NCI-H2196 (cell line): ENCODE measurements around the gene ALDH1A1.

Source experiments
- DNase-seq: peaks from one replicate; lab custom pipeline; 2025; ENCODE audit not compliant: unreplicated experiment; lab: John Stamatoyannopoulos, UW

ALDH1A1 gene

GRCh38 chr9:72979405-72980100, 26.7 kb upstream of the ALDH1A1 start:
- DNase-seq, result no peak

GRCh38 chr9:72978744-72979143, 25.9 kb upstream of the ALDH1A1 start:
- no peak for DNase-seq

DNA sequence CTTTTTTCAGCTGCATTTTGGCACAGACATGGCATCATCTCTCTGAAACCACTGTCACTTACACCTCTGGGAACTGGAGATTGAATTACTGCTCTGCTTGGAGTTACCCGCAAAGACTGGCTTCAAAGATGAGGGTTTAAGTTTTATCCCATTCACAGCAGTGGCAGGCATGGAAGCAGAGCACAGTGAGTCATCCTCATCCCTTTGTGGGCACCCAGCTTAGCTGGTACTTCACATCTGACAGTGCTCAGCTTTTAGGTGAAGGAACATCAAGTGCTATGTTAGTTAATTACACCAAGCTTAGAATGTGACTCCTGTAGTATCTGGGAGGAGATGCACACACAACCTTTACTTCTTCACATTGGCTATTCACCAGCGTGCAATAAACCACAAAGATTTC, 24.8 kb upstream of the ALDH1A1 start:
- no peak for DNase-seq

- no peak for DNase-seq
These were observed 21.6 kb upstream of the ALDH1A1 start for GRCh38 chr9:72974501-72974900.

DNA sequence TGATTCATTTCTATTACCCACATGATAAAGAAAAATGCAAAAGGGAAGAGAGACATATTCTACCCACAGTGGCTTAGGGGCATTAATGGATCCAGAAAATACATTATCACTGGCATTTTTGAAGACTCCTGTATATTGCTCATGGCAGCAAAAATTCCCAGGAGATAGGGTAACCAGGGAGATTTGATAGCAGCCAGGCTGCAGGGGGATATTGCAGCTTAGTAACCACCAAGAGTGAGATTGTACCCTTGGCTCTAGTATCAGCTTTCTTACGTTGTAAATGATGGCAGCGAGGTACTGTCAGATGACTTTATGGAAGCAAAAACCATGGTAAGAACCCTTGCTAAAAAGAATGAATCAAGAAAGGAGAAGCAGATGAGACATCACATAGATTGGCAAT, 19.8 kb upstream of the ALDH1A1 start:
- DNase-seq, result no peak

DNA sequence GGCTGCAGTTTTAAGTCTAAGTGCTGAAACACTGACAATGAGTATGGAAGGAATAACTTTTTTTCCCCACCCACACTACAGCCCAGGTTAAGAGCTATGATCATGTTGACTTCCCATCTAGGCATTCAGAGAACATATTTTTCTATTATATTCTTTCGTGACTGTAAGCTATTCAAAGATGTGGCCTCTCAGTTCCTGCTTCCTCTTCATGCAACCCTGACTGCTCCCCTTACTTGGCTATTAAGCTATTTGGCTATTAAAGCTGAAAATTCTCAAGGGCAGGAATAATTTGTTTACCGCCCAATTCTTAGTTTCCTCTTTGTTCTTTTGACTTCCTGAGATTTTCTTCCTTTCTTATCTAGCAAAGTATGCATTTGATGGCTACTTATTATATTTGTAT, 18.6 kb upstream of the ALDH1A1 start:
- DNase-seq, result no peak

- no peak for DNase-seq
These were observed 7.6 kb upstream of the ALDH1A1 start for GRCh38 chr9:72960446-72960845.

GRCh38 chr9:72958485-72959281, 5.8 kb upstream of the ALDH1A1 start:
- no peak for DNase-seq

GRCh38 chr9:72955571-72955970, 2.7 kb upstream of the ALDH1A1 start:
- DNase-seq, result no peak

- no peak for DNase-seq
These were observed 2.2 kb upstream of the ALDH1A1 start for GRCh38 chr9:72955126-72955455.

DNA sequence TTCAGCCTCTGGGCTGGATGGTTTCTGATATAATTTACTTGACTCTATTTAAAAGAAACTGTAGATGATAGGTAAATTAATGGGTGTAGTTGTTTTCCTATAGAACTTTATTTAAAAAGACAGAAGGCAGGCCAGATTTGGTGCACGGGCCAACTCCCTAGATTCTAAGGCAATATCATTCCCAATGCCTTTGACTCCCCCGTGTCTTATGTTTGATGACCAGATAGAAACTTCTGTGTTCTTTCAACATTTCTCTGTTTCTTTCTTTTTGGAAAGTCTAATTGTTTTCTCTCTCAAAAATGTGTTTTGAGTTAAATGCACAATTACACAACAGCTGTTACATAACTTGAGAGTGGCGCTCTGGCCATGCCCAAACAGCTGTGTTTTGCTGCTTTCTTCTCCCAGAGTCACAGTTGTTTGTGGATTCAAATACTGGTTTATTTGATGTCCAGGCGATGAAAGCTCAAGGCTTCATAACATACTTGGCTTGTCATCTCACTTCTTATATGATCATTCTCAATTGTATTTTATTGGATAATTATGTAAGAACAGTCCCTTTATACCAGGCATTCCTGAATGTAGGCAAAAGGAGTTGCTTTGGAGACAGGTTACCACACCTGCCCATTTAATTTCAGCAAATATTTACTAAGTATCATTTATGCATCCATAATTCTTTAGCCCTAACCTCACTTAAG, 1.7 kb upstream of the ALDH1A1 start:
- DNase-seq, result no peak

DNA sequence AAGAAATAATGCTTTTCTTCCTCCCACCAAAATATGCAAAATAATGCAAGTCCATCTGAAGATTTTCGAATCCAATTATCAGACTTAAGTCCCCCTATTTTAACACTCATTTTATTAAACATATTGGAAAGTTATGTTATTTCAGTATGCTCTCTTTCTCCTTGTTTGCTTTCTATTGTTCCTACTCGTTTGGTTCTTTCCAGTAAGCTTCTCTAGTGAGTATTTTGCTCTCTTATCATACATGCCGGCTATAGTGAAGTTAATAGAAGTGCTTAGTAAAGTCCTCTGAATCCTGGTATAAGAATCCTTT, 517 bp downstream of the ALDH1A1 start:
- no peak for DNase-seq

- no peak for DNase-seq
These were observed 1.1 kb downstream of the ALDH1A1 start for GRCh38 chr9:72951520-72952380.

- no peak for DNase-seq
These were observed 1.9 kb downstream of the ALDH1A1 start for GRCh38 chr9:72950875-72951442.

DNA sequence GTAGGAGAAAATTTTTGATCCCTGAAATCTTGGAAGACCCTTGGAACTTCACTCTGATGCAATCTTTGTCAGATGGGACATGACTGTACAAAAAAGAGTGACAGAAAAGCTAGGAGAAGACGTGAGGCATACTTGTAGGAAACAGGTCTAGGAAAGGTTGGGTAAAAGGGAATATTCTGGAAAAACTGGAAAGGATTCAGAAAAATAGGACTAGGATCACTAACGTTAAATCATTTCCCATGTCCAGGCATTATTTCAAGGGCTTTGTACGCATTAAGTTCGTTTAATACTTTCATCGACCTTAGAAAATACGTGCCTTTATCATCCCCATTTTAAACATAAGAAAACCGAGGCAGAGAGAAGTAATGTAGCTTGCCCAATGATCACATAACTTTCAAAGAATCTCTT, 2.9 kb downstream of the ALDH1A1 start:
- DNase-seq, result no peak

- DNase-seq, result no peak
These were observed 3.6 kb downstream of the ALDH1A1 start for GRCh38 chr9:72949244-72949582.

DNA sequence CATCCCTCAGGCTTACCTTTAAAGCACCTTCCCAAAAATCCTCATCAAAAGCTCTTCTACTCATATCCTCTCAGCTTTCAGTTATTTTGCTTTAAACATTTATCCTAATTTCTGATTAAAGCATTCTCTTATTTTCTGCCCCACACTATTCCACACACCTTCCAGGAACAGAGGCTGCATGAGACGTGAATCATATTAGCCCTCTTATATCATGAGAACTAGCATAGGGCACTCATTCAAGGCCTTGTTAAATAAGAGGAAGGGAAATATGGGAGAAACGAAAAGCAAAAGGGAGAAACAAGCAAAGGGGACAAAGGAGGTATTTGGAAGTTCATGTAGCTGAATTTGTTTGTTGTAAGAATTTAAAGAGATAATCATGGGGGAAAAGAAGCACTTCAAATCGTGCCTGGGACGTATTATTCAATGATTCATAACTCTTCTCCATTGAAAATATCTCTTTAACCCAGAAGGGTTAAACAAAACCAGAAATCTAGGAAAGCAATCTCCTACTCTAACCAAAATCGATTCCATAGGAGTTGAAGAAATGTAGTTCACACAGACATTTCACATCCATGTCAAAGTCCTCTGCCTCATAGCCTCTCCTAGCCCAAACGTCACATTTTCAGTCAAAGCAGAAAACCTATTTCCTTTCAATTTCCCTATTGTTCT, 4.1 kb downstream of the ALDH1A1 start:
- no peak for DNase-seq

- no peak for DNase-seq
These were observed 4.8 kb downstream of the ALDH1A1 start for GRCh38 chr9:72947984-72948465.

GRCh38 chr9:72946821-72947220, 6.0 kb downstream of the ALDH1A1 start:
- no peak for DNase-seq

GRCh38 chr9:72946318-72946717, 6.5 kb downstream of the ALDH1A1 start:
- DNase-seq, result no peak
